Brain pericyte (primary cell): ENCODE measurements around the gene KDELR1.
A peak's percentile ranks its signal among the peaks of the same experiment; 100 is the strongest.

ENCODE experiments used
- DNase-seq: peaks from one replicate; pipeline ENCODE4 v3.0.0-alpha.2; 2012; ENCODE audit warnings: low read depth, low spot score

The KDELR1 gene

GRCh38 chr19:48342414-48342738 lies 49.0 kb downstream of the KDELR1 start:
- DNase-seq: no peak

- DNase-seq: no peak
Observed at GRCh38 chr19:48341515-48342413, 49.6 kb downstream of the KDELR1 start.

GRCh38 chr19:48340995-48341394 lies 50.4 kb downstream of the KDELR1 start:
- DNase-seq: no peak

- no peak for DNase-seq
Observed at GRCh38 chr19:48338802-48339503, 52.4 kb downstream of the KDELR1 start.

GRCh38 chr19:48338253-48338755 lies 53.0 kb downstream of the KDELR1 start:
- no peak for DNase-seq

- DNase-seq: peak; percentile 64
Observed at GRCh38 chr19:48333467-48334384, 57.6 kb downstream of the KDELR1 start.

GRCh38 chr19:48332662-48333466 lies 58.5 kb downstream of the KDELR1 start:
- DNase-seq: peak; percentile 97
